ENCODE data around the gene FAM131C.

FAM131C gene

GRCh38 chr1:16015960-16016901, 57.2 kb downstream of the FAM131C start:
- H3K9ac ChIP-seq (ENCODE audit: low read length), result no peak overlapping the region
- no peak overlapping the region for H3K4me3 ChIP-seq (ENCODE audit: low read length)
- H3K27ac ChIP-seq (ENCODE audit: low read length), result no peak overlapping the region
- H3K9me3 ChIP-seq (ENCODE audit: control insufficient read depth, low read depth, low read length), result no peaks in the 10 kb centered on the region
- peaks cover 21% of the 10 kb centered on the region for H3K4me1 ChIP-seq (ENCODE audit: control insufficient read depth, low read depth, low read length)
- H3K27me3 ChIP-seq (ENCODE audit: control insufficient read depth, insufficient read depth, low read length), result no peaks in the 10 kb centered on the region
- H3K36me3 ChIP-seq (ENCODE audit: control insufficient read depth, low read depth, low read length), result no peaks in the 10 kb centered on the region

GRCh38 chr1:16015491-16015890, 58.0 kb downstream of the FAM131C start:
- Histone ChIP-seq H3K9me3 (ENCODE audit: control insufficient read depth, low read depth, low read length) (no peaks in the 10 kb centered on the region), H3K36me3 (ENCODE audit: control insufficient read depth, low read depth, low read length) (no peaks in the 10 kb centered on the region), H3K27me3 (ENCODE audit: control insufficient read depth, insufficient read depth, low read length) (no peaks in the 10 kb centered on the region), H3K27ac (ENCODE audit: low read length) (no peak overlapping the region), H3K4me1 (ENCODE audit: control insufficient read depth, low read depth, low read length) (peaks cover 21% of the 10 kb centered on the region), H3K4me3 (ENCODE audit: low read length) (no peak overlapping the region), H3K9ac (ENCODE audit: low read length) (no peak overlapping the region)

GRCh38 chr1:16014509-16015482, 58.7 kb downstream of the FAM131C start:
- no peaks in the 10 kb centered on the region for H3K27me3 ChIP-seq (ENCODE audit: control insufficient read depth, insufficient read depth, low read length)
- H3K4me3 ChIP-seq (ENCODE audit: low read length), result no peak overlapping the region
- H3K9ac ChIP-seq (ENCODE audit: low read length), result no peak overlapping the region
- H3K9me3 ChIP-seq (ENCODE audit: control insufficient read depth, low read depth, low read length), result no peaks in the 10 kb centered on the region
- no peak overlapping the region for H3K27ac ChIP-seq (ENCODE audit: low read length)
- no peaks in the 10 kb centered on the region for H3K36me3 ChIP-seq (ENCODE audit: control insufficient read depth, low read depth, low read length)
- peaks cover 21% of the 10 kb centered on the region for H3K4me1 ChIP-seq (ENCODE audit: control insufficient read depth, low read depth, low read length)

GRCh38 chr1:16013908-16014258, 59.6 kb downstream of the FAM131C start:
- no peaks in the 10 kb centered on the region for H3K9me3 ChIP-seq (ENCODE audit: control insufficient read depth, low read depth, low read length)
- peak overlapping the region; percentile 53 for H3K4me3 ChIP-seq (ENCODE audit: low read length)
- H3K27me3 ChIP-seq (ENCODE audit: control insufficient read depth, insufficient read depth, low read length), result no peaks in the 10 kb centered on the region
- no peaks in the 10 kb centered on the region for H3K36me3 ChIP-seq (ENCODE audit: control insufficient read depth, low read depth, low read length)
- H3K27ac ChIP-seq (ENCODE audit: low read length), result no peak overlapping the region
- peaks cover 21% of the 10 kb centered on the region for H3K4me1 ChIP-seq (ENCODE audit: control insufficient read depth, low read depth, low read length)
- H3K9ac ChIP-seq (ENCODE audit: low read length), result no peak overlapping the region

- peak overlapping the region; percentile 63 for H3K9ac ChIP-seq (ENCODE audit: low read length)
- no peaks in the 10 kb centered on the region for H3K9me3 ChIP-seq (ENCODE audit: control insufficient read depth, low read depth, low read length)
- H3K4me1 ChIP-seq (ENCODE audit: control insufficient read depth, low read depth, low read length), result peaks cover 21% of the 10 kb centered on the region
- H3K4me3 ChIP-seq (ENCODE audit: low read length), result peak overlapping the region; percentile 53
- H3K36me3 ChIP-seq (ENCODE audit: control insufficient read depth, low read depth, low read length), result no peaks in the 10 kb centered on the region
- H3K27ac ChIP-seq (ENCODE audit: low read length), result no peak overlapping the region
- no peaks in the 10 kb centered on the region for H3K27me3 ChIP-seq (ENCODE audit: control insufficient read depth, insufficient read depth, low read length)
Measured at GRCh38 chr1:16013220-16013907, 60.1 kb downstream of the FAM131C start.

GRCh38 chr1:16012590-16013219, 60.7 kb downstream of the FAM131C start:
- Histone ChIP-seq H3K27ac (ENCODE audit: low read length) (no peak overlapping the region), H3K36me3 (ENCODE audit: control insufficient read depth, low read depth, low read length) (no peaks in the 10 kb centered on the region), H3K27me3 (ENCODE audit: control insufficient read depth, insufficient read depth, low read length) (no peaks in the 10 kb centered on the region), H3K4me3 (ENCODE audit: low read length) (peak overlapping the region; percentile 53), H3K9ac (ENCODE audit: low read length) (peak overlapping the region; percentile 63), H3K9me3 (ENCODE audit: control insufficient read depth, low read depth, low read length) (no peaks in the 10 kb centered on the region), H3K4me1 (ENCODE audit: control insufficient read depth, low read depth, low read length) (peaks cover 21% of the 10 kb centered on the region)

- Histone ChIP-seq H3K27ac (ENCODE audit: low read length) (no peak overlapping the region), H3K27me3 (ENCODE audit: control insufficient read depth, insufficient read depth, low read length) (no peaks in the 10 kb centered on the region)
Measured at GRCh38 chr1:16011936-16012589, 61.4 kb downstream of the FAM131C start.

GRCh38 chr1:16010837-16011236, 62.6 kb downstream of the FAM131C start:
- H3K4me3 ChIP-seq (ENCODE audit: low read length), result no peak overlapping the region
- no peak overlapping the region for H3K9ac ChIP-seq (ENCODE audit: low read length)

More at GRCh38 chr1:16011936-16012589, 61.4 kb downstream of the FAM131C start:
- H3K4me1 ChIP-seq (ENCODE audit: control insufficient read depth, low read depth, low read length), result peaks cover 18% of the 10 kb centered on the region
- H3K9ac ChIP-seq (ENCODE audit: low read length), result peak overlapping the region; percentile 63
- H3K9me3 ChIP-seq (ENCODE audit: control insufficient read depth, low read depth, low read length), result no peaks in the 10 kb centered on the region
- peak overlapping the region; percentile 53 for H3K4me3 ChIP-seq (ENCODE audit: low read length)
- no peaks in the 10 kb centered on the region for H3K36me3 ChIP-seq (ENCODE audit: control insufficient read depth, low read depth, low read length)

GRCh38 chr1:16009678-16010077, 63.8 kb downstream of the FAM131C start:
- Histone ChIP-seq H3K4me3 (ENCODE audit: low read length) (no peak overlapping the region), H3K9ac (ENCODE audit: low read length) (no peak overlapping the region), H3K27me3 (ENCODE audit: control insufficient read depth, insufficient read depth, low read length) (peaks cover 12% of the 10 kb centered on the region), H3K9me3 (ENCODE audit: control insufficient read depth, low read depth, low read length) (no peaks in the 10 kb centered on the region), H3K4me1 (ENCODE audit: control insufficient read depth, low read depth, low read length) (peaks cover 18% of the 10 kb centered on the region), H3K27ac (ENCODE audit: low read length) (no peak overlapping the region), H3K36me3 (ENCODE audit: control insufficient read depth, low read depth, low read length) (no peaks in the 10 kb centered on the region)

More at GRCh38 chr1:16010837-16011236, 62.6 kb downstream of the FAM131C start:
- no peaks in the 10 kb centered on the region for H3K9me3 ChIP-seq (ENCODE audit: control insufficient read depth, low read depth, low read length)
- H3K27ac ChIP-seq (ENCODE audit: low read length), result no peak overlapping the region
- H3K4me1 ChIP-seq (ENCODE audit: control insufficient read depth, low read depth, low read length), result peaks cover 18% of the 10 kb centered on the region
- H3K36me3 ChIP-seq (ENCODE audit: control insufficient read depth, low read depth, low read length), result no peaks in the 10 kb centered on the region
- H3K27me3 ChIP-seq (ENCODE audit: control insufficient read depth, insufficient read depth, low read length), result peaks cover 1% of the 10 kb centered on the region

- H3K27me3 ChIP-seq (ENCODE audit: control insufficient read depth, insufficient read depth, low read length), result peaks cover 12% of the 10 kb centered on the region
- H3K4me3 ChIP-seq (ENCODE audit: low read length), result no peak overlapping the region
- H3K4me1 ChIP-seq (ENCODE audit: control insufficient read depth, low read depth, low read length), result peaks cover 13% of the 10 kb centered on the region
- no peaks in the 10 kb centered on the region for H3K9me3 ChIP-seq (ENCODE audit: control insufficient read depth, low read depth, low read length)
- H3K9ac ChIP-seq (ENCODE audit: low read length), result no peak overlapping the region
- H3K27ac ChIP-seq (ENCODE audit: low read length), result no peak overlapping the region
- H3K36me3 ChIP-seq (ENCODE audit: control insufficient read depth, low read depth, low read length), result no peaks in the 10 kb centered on the region
Measured at GRCh38 chr1:16009030-16009460, 64.4 kb downstream of the FAM131C start.
